HG02588 (cell line): Measurements from ENCODE around the gene EEF2K.
"Not testable (repeated sequence)": the region's sequence is repeated elsewhere in the genome, so short reads cannot be mapped to it uniquely, and the experiment has no call there.

Experiments used
- ATAC-seq: cut with Tn5 transposase; IDR thresholded peaks from one replicate; pipeline ENCODE4 v1.9.1; 2021; ENCODE audit warnings: mild to moderate bottlenecking, moderate library complexity; ENCODE audit not compliant: unreplicated experiment

EEF2K gene

DNA sequence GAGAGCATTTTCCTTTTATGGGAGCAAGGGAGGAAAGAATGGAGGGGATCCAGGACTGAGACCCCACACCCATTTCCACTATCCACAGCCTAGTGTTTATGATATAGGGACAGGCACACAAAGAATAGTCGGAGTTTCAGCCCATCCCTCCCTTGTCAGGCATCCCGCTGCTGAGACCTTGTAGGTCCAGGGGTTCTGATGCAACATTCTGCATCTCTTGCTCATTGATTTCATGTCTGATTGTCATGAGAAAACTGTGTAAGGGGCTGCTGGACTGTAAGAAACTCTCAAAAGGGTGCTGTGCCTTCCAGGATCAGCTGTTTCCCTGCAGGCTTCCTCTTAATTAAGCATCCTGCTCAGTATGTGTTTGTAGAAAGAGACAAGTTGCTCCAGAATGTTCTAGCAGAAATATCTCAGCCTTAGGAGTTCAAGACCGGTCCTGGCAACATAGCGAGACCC is 85.8 kb downstream of the EEF2K start:
- ATAC-seq, result no peak

DNA sequence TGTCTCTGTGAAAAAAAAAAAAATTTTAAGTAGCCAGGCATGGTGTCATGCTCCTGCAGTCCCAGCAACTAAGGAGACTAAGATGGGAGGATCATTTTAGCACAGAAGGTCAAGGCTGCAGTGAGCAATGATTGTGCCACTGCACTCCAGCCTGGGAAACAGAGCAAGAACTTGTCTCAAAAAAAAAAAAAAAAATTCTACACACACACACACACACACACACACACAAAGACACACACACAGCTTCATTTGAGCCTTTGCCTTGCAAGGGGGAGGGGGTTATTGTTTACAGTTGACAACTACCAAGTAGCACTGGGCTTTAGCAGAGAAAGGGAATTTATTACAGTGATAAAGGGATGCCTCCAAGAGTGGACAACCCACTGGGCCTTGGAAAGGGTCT is 86.2 kb downstream of the EEF2K start:
- ATAC-seq, result no peak

DNA sequence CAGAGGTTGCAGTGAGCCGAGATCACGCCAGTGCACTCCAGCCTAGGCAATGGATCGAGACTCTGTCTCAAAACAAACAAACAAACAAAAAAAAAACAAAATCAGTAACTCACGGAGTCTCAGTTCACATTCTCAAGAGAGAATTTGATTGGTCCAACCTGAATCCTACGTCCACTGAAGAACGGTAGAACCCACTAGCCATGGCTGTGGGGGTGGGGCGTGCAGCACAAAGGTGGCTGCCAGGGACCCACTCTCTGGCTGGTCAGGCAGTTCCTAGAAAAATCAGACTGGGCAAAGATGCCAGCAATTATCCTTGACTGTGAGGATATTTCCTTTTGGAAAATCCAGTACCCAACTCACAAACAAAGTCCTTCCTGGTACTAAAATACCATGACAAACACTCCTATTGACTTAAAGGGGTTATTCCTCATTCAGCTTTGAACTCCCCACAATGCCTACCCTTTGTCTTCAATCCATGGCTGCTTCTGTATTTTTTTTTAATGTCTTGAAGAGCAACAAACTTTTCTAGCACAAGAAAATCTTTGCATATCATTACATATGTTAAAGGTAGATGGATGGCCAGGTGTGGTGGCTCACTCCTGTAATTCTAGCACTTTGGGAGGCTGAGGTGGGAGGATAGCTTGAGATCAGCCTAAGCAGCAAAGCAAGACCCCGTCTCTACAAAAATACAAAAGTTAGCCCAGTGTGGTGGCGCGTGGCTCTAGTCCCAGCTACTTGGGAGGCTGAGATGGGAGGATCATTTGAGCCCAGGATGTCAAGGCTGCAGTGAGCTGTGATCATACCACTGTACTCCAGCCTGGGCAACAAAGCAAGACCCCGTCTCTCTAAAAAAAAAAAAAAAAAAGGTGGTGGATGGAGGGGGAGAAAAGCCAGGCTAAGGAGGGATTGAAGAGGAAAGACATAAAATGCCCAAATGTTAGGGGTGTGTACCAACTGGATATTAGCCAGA is 87.3 kb downstream of the EEF2K start:
- ATAC-seq, result no peak

DNA sequence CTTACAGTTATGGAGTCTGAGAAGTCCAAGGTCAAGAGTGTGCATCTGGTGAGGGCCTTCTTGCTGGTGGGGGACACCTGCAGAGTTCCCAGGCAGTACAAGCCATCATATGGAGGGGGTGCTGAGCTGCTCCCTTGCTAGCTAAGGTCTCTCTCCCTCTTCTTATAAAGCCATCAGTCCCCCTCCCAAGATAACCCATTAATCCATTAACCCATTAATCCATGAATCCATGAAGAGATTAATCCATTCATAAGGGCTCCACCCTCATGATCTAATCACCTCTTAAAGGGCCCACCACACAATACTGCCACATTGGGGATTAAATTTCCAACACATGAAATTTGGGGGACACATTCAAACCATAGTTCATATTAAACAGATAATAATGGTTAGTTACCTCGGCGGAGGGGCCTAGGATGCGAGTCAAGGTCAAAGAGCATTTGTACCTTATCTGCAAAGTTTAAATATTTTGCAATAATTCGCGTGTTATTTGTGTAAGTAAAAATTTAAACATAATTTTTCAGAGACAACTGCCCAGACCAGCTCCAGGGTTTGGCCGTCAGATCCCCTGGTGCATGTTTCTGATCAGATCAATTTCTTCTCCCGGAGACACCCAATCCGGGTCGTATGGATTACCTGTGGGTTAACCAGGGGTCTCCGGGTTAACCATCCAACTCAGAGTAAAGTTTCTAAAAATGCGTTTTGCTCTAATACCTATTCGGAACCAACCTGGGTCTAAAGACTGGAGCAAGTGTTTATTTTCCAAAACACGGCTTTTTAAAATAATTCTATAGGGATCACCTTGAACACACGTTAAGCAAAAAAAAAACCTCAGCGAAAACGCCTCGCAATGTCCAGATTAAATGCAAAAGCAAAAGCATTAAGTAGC is 90.4 kb downstream of the EEF2K start:
- ATAC-seq, result no peak

DNA sequence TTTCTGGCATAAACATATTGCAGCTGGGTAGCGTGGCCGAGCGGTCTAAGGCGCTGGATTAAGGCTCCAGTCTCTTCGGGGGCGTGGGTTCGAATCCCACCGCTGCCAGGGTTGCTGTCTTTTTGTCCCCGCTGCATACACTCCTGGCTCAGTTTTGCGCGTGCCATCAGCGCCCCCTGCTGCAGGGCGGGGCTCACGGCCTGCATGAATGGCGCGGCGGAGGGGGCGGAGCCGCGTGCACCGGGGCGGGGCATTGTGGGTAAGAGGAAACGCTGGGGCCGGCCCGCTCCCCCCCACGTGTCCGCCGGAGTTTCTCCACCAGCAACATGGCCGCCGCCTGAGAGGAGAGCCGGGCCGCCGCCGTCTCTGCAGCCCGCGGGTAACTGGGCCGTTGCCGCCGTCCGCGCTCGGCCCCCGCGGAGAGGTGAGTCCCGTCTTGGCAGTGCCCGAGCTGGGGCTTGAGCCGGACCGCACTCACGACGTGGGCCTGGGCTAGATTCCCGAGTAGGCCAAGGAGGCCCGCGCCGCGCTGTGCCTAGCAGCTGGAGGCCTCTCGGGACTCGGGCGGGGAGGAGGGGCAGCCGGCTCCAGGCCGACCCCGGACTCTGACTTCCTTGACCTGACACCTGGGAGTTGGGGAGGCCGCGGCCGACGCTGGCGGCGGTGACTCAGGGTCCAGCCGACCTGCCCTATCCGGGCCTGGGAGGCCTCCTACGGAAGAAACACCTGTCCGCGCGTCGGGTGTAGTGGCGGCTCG is 91.2 kb downstream of the EEF2K start, which contains the start of gene POLR3E:
Gene POLR3E, plus strand, starts transcription at position 296 of the 757 bp plus-strand sequence. CDS start 5,560 bp downstream, outside the sequence.
- ATAC-seq, result peak; percentile 75

DNA sequence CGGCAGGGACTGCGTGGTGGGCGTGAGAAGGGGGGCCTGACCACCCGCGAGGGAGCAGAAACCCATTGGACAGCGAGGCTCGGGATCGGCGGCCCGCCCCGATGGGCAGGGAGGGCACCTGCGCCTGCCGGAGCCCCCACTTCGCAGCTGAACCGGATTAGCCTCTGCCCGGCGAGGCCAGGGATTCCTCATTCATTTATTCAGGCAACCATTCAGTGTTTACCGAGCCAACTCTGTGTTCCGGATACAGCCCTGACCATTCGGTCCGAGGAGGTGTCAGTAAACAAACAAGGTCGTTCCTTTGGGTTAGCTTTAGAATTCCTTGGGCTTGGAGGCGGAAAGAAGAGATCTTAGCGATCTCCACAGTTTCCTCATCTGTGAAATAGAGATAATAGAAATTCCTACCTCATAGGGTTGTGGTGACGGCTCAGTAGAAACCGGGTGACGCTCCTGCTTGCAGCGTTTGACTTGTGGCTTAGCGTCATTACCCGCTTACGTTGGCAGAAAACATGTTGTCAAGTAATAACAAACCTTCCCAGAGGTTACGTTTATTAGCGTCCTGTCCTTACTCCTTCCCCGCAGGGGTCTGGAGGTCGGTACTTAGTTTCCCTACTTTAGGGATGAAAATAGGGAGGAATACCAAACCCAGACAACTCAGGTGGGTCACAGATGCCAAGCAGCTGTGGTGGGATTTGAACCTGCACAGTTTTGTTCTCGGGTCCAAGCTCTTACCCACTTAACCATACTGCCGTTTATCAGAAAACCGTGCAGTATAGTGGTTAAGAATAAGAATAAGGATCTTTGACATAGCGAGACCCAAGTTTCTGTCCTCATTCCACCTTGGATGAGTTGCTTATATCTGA is 92.0 kb downstream of the EEF2K start:
- ATAC-seq, result peak; percentile 25

DNA sequence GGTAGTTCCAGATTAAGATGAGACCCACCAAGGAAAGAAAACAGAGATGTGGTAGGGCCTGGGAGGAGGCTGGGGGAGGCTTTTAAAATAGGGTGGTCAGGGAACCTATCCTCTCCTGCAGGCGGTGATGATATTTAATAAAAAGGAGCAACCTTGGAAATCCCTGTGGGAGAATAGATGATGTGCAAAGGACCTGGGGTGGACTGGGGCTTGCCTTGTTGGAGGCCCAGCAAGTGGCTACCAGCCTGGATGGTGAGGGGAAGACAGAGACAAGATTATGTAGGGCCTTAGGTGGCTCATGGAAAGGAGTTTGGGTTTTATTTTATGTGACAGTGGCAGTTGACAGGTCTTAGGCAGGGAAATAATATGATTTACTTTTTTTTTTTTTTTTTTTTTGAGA is 93.0 kb downstream of the EEF2K start:
- no peak for ATAC-seq

DNA sequence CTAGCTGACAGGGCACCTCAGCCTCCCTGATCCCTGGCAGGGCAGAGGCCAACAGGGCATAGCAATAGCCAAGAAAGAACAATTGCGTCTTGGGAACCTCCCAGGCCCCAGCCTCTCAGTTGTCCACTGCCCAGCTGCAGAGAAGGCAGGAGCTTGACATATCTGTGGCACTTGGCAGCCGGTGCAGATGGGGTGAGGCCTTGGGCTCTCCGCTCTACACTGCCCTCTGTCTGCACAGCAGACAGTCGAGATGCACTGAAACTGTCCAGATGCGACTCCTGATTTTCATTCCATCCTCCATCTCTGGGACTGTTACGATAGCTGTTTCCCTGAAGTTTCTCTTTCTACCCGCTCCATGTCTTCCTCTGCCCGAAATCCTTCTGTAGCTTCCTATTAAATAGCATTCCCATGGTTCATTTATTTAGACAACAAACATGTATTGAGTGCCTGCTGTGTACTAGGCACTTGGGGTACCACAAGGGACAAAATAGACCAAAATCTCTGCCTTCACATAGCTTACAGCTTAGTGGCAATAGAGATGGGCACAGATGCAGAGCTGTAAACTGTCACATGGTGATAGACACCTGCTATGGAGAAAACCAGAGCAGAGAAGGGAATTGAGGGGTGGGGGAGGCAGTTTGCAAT is 94.5 kb downstream of the EEF2K start:
- ATAC-seq, result no peak

DNA sequence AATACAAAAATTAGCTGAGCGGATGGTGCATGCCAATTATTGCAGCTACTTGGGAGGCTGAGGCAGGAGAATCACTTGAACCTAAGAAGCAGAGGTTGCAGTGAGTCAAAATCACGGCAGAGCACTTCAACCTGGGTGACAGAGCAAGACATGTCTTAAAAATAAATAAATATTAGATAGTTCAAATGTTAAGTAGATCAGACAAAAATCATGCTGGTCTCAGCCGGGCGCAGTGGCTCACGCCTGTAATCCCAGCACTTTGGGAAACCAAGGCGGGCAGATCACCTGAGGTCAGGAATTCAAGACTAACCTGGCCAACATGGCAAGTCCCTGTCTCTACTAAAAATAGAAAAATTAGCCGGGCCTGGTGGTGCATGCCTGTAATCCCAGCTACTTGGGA is 95.3 kb downstream of the EEF2K start:
- not testable (repeated sequence) for ATAC-seq

DNA sequence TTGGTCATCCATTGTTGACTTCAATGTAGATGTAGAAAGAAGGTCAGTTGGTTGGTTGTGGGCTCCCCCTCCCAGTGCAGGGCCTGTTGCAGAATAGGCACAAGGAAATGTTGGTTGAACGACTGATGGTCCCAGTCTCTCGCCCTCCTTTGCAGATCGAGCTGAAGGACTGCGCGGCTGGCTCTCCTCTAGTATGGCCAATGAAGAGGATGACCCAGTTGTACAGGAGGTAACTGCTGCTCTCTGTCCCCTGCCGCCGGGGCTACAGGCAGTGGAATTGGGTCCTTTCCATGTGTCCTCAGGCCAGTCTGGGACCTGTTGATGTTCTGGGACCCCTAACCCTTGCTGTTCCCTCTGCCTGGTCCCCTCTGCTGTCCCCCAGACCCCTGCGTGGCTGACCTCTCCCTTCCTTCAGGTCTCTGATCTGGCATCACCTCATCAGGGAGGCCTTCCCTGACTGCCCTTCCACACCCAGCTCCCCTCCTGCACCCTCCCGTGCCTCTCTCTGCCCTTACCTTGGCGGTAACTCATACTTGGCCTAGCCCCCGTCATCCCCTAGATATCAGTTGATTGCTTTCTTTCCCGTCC is 96.8 kb downstream of the EEF2K start:
- ATAC-seq, result no peak

DNA sequence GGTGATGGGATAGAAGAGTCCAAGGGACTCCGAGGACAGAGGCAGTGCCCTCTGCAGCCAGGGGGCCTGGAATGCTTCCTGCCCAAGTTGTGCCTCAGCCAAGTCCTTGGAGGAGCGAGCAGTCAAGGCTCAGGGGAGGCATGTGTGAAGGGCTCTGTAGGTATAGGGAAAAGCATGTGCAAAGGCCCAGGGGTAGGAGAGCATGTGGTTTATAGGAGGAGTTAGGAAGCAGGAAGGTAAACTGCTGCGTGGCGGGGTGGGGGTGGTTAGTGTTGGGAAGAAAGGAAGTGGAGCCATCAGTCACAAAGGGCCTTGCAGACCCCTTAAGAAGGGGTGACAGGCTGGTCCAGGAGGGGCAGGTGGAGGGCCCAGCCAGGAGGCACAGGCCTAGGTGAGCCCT is 98.3 kb downstream of the EEF2K start:
- ATAC-seq, result no peak

DNA sequence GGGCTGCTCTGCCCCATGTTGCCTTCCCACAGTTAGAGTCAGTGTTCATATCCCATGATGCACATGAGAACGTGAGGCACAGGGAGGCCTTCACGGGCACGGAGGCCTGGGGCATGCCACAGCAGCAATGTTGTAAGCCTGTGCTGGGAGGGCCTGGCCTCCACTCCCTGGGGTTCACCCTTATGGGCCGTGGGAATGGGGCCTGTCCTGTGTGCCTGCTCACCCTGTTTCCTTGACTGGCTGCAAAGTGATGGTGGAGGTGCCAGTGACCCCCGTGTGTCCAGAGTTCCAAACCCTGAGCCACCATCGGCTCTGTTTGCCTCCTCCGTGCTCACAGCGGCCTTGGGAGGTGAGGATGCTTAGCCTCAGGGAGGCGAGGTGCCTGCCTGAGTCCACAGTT is 100.7 kb downstream of the EEF2K start:
- no peak for ATAC-seq

DNA sequence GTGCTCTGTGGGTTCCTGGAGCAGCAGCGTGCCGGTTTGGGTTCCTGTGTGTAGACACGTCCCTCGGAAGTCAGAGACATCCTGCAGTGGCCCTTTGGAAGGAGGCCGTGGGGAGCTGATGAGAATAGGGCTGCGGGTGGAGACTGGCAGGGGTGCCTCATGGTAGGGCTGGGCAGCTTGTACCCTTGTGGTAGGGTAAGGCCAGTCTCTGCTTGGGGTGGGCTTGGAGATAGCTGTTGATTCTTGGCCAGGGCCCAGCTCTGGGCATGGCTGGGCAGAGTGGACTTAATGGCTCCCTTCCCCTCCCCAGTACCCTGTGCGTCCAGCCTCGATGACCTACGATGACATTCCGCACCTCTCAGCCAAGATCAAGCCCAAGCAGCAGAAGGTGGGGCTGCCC is 101.8 kb downstream of the EEF2K start:
- no peak for ATAC-seq

DNA sequence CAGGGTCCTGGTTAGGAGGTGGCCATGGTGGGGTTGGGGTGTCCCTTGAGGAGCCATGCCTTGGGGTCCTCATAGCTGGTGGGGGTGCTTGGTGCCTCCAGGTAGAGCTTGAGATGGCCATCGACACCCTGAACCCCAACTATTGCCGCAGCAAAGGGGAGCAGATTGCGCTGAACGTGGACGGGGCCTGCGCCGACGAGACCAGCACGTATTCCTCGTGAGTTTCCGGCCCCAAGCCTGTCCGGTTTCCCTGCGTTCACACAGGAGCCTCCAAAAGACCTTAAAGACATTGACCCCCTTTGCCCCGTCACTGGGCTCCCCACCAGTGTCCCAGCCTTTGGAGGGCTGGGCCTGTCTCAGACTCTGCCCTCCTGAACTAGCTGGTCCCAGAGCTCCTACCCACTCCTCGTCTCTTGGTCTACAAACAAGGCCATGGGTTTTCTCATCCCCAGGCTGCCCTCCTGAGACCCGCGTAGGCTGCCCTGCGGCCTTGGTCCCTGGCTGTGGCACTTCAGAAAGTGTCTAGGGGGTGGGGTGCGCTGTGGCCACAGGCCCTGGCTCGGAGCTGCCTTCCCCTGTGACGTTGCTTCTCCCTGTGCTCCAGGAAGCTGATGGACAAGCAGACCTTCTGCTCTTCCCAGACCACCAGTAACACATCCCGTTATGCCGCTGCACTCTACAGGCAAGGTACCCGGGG is 102.9 kb downstream of the EEF2K start:
- ATAC-seq, result no peak

DNA sequence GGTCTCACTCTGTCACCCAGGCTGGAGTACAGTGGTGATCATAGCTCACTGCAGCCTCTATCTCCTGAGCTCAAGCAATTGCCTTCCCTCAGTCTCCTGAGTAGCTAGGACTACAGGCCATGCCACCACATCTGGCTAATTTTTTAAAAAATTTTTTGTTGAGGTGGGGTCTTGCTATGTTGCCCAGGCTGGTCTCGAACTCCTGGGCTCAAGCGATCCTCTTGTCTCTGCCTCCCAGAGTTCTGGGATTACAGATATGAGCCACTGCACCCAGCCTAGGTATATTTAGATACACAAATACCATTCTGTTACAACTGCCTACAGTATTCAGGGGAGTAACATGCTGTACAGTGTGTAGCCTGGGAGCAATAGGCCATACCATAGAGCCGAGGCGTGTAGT is 105.4 kb downstream of the EEF2K start:
- ATAC-seq, result no peak

DNA sequence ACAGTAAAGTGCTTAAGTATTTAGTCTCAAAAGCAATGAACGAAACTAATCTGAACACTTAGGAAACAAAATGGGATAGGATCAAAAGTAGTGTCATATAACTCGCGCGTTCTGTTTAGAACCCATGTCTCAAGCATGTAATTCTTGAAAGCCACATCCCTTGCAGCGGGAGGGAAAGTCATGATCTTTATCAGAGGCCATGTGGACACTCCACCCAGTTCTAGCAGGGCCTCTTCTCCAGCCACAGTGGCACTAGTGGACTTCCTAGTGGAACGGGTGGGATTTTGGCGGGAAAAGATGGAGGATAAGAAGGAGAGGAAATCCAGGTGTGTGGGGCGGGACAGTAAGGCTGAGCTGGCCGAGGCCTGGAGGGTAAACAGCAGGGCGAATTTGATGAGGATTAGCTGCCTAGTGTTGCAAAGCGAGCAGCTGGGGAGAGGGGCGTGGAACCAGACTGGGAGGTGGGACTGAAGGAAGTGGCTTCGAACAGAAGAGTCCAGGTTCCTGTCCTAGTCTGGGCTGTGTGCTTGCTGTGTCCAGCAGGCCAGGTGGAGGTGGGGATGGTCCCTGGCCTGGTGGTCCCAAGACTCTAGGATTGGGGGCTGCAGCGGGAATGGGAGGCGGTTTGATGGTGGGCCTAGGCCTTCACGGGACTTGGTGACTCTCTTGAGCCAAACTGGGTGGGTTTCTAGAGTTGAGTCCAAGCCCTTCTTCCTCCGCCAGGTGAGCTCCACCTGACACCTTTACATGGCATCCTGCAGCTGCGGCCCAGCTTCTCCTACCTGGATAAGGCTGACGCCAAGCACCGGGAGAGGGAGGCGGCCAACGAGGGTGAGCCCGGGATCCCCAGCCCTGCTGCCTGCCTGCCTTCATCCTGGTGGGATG is 107.1 kb downstream of the EEF2K start:
- ATAC-seq, result no peak

DNA sequence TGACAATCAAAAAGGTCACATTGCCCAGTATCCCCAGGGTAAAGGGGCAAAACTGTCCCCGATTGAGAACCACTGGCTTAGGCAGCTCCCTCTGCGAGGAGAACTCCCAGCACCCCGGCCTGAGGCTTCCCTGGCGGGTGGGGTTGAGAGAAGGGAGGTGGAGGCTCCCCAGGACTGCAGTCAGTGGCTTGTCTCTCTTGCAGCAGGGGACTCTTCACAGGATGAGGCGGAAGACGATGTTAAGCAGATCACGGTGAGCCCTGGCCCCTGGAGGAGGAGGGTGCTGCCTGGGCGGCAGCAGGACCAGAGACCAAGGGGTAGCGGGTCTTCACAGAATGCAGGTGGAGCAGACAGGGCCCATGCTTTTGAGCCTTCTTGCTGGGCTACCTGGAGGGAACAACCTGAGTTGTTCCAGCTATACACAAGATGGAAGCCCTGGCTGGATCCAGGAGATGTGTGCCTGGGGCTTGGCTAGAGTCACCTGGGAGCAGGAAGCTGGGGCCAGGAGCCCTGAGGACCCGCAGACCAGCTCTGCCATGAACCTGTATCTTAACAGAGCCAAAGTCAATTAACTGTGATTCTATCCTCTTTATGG is 107.9 kb downstream of the EEF2K start:
- ATAC-seq, result no peak
